MCF 10A (cell line): ENCODE results near the gene SLC27A5. TPM values are rescaled to one million over a fixed set of nuclear protein-coding genes. Genes with fewer than 3 reads are reported as not detected.

Experiments used
- BruUV-seq: library from RNA; stranded (reverse); fragments of 400-500 nt; replicated peaks from 2 replicates; lab custom pipeline; 2021; lab: Mats Ljungman, UMichigan
- CTCF ChIA-PET: fragments of 300-600 bp; sonication (Branson Sonifier 250); formaldehyde crosslinking; extraction: SDS; loops from one replicate; lab custom pipeline; 2021; ENCODE audit warnings: antibody characterized with exemption, inconsistent platforms; lab: Yijun Ruan, JAX
- POLR2A ChIA-PET: fragments of 300-600, 350-650 bp; sonication (Branson Sonifier 250); formaldehyde crosslinking; extraction: SDS; loops from one replicate; lab custom pipeline; 2020; ENCODE audit warnings: antibody characterized with exemption, inconsistent platforms; lab: Yijun Ruan, JAX
- DNase-seq: peaks from one replicate; pipeline ENCODE4 v3.0.0-alpha.2; 2018; ENCODE audit not compliant: unreplicated experiment
- H3K27ac Mint-ChIP-seq: one replicate; pipeline ENCODE4 v1.8.0; 2022; ENCODE audit warnings: mild to moderate bottlenecking, low read depth, mixed read lengths; ENCODE audit not compliant: unreplicated experiment
- H3K27me3 Mint-ChIP-seq: one replicate; pipeline ENCODE4 v1.8.0; 2022; ENCODE audit warnings: mixed read lengths; ENCODE audit not compliant: insufficient read depth, unreplicated experiment
- H3K36me3 Mint-ChIP-seq: one replicate; pipeline ENCODE4 v1.8.0; 2022; ENCODE audit warnings: mild to moderate bottlenecking, moderate library complexity, mixed read lengths; ENCODE audit not compliant: insufficient read depth, unreplicated experiment
- H3K4me1 Mint-ChIP-seq: one replicate; pipeline ENCODE4 v1.8.0; 2022; ENCODE audit warnings: mixed read lengths; ENCODE audit not compliant: insufficient read depth, unreplicated experiment
- H3K4me3 Mint-ChIP-seq: one replicate; pipeline ENCODE4 v1.8.0; 2022; ENCODE audit warnings: mild to moderate bottlenecking, moderate library complexity, mixed read lengths; ENCODE audit not compliant: unreplicated experiment
- H3K9me3 Mint-ChIP-seq: one replicate; pipeline ENCODE4 v1.8.0; 2022; ENCODE audit warnings: mixed read lengths; ENCODE audit not compliant: unreplicated experiment
- CTCF ChIP-seq: fragments of 200-600 bp; IDR thresholded peaks from one replicate; pipeline ENCODE4 v1.8.0; 2022; ENCODE audit warnings: antibody characterized with exemption, mild to moderate bottlenecking; ENCODE audit not compliant: unreplicated experiment
- intact Hi-C: fragments of 100-400 bp; cut with micrococcal nuclease; formaldehyde crosslinking; loops from 2 replicates; pipeline ENCODE4 v1.14.1; 2022
- total RNA-seq: library from RNA; stranded (reverse); gene quantifications from 2 replicates; pipeline ENCODE4 v1.2.3, GENCODE V29; 2022

The SLC27A5 gene
- total RNA-seq, 1 experiment from 2014 or later, result 22.5 TPM

GRCh38 chr19:58557221-58558065, 45.7 kb upstream of the SLC27A5 start:
- Mint-ChIP-seq H3K4me1 (peaks cover 40% of the 10 kb centered on the region), H3K27ac (peak overlapping the region; percentile 99), H3K27me3 (no peaks in the 10 kb centered on the region), H3K36me3 (peaks cover 77% of the 10 kb centered on the region), H3K4me3 (peak overlapping the region; percentile 98), H3K9me3 (no peaks in the 10 kb centered on the region)
- ChIA-PET CTCF (interaction anchor here (0.6 to 1.1 kb wide), 2 partner anchors 9 to 43 kb away, joined by 3 to 5 read pairs; no protein-coding TSS in a partner anchor), POLR2A (interaction anchor here (0.8 to 7.2 kb wide), 10 partner anchors 8 to 196 kb away, joined by 3 to 77 read pairs (median 4); partner anchors contain the start of genes TRIM28 and ZBTB45)
- intact Hi-C loops, result loop anchor here (2.0 kb wide), 1 partner anchor 15 kb away; the partner anchor contains the start of gene MZF1
- DNase-seq, result no peak
- no TSS peak for BruUV-seq
- TF ChIP-seq CTCF, result no peak

DNA sequence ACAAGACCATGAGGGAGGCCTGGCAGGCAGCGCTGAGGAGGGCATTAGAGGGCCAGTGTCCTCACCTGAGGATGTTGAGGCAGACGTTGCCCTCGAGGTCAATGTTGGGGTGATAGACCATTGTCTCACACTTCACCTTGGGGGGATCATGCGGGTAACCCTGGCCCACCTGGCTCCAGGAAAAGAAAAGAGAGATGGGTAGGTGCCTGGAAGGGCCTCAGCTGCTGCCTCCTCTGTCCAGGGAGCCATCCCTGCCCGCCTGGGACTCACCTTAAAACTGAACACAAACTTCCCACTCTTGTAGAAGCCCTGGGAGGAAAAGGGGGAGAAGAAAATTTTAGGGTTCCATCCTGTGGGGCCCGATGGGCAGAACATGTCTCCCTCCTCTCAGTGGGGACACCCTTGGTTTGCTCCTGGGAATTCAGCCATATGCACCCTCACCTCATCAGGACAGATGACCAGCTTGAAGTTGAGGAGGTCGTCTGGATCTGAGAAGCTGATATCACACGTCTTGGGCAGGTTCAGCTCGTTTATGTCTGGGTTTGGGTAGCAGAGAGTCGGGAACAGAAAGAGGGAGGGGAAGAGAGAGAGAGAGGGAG, 44.9 kb upstream of the SLC27A5 start:
- TF ChIP-seq CTCF, result no peak
- ChIA-PET CTCF (interaction anchor here (1.1 kb wide), 1 partner anchor 42 kb away, joined by 3 read pairs; no protein-coding TSS in a partner anchor), POLR2A (interaction anchor here (0.9 to 6.4 kb wide), 7 partner anchors 9 to 195 kb away, joined by 3 to 44 read pairs (median 4); partner anchors contain the start of genes TRIM28 and ZBTB45)
- BruUV-seq, result no TSS peak
- intact Hi-C loops, result no loop called here
- H3K27ac Mint-ChIP-seq, result peak overlapping the region; percentile 99
- H3K9me3 Mint-ChIP-seq, result no peaks in the 10 kb centered on the region
- peaks cover 77% of the 10 kb centered on the region for H3K36me3 Mint-ChIP-seq
- peak overlapping the region; percentile 98 for H3K4me3 Mint-ChIP-seq
- no peak for DNase-seq
- peaks cover 41% of the 10 kb centered on the region for H3K4me1 Mint-ChIP-seq
- H3K27me3 Mint-ChIP-seq, result no peaks in the 10 kb centered on the region

GRCh38 chr19:58555920-58556621, 44.3 kb upstream of the SLC27A5 start:
- BruUV-seq, result TSS peak; percentile 14
- TF ChIP-seq CTCF, result no peak
- intact Hi-C loops, result loop anchor here (2.0 kb wide), 1 partner anchor 37 kb away; the partner anchor contains the start of gene ZBTB45
- DNase-seq, result no peak
- no peaks in the 10 kb centered on the region for H3K9me3 Mint-ChIP-seq
- H3K27me3 Mint-ChIP-seq, result no peaks in the 10 kb centered on the region
- peak overlapping the region; percentile 98 for H3K4me3 Mint-ChIP-seq
- peaks cover 80% of the 10 kb centered on the region for H3K36me3 Mint-ChIP-seq
- ChIA-PET CTCF (interaction anchor here (0.7 to 3.0 kb wide), 3 partner anchors 12 to 37 kb away, joined by 3 to 43 read pairs (median 4); partner anchors contain the start of genes TRIM28 and ZBTB45), POLR2A (interaction anchor here (1.4 to 5.4 kb wide), 4 partner anchors 11 to 36 kb away, joined by 9 to 166 read pairs (median 68); partner anchors contain the start of genes MZF1, TRIM28 and ZBTB45)
- peak overlapping the region; percentile 99 for H3K27ac Mint-ChIP-seq
- H3K4me1 Mint-ChIP-seq, result peaks cover 41% of the 10 kb centered on the region
